ENCODE measurements around the gene UNC45B. TPM values are rescaled to one million over a fixed set of nuclear protein-coding genes. Genes with fewer than 3 reads are reported as not detected.

The UNC45B gene
- polyA plus RNA-seq, 1 of the 3 experiments (the other 2 are of a cell fraction): not detected

DNA sequence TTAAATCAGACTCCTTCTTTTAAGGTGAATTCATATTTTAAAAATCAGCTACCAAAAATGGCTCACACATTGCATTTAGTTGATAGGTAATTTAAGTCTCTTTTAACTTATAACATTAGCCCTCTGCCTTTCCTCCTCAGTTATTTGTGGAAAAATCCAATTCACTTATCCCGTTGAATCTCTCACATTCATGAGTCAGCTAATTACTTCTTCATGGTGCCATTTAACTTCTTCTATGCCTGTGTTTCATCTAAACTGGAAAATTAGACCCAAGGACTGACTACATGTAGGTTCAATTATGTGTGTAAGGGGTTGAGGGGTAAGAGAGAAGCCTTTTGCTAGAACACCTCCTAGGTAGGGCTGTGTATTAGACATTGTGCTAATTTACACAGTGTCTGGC, 76.8 kb downstream of the UNC45B start:
- H3K79me2 ChIP-seq (ENCODE audit: insufficient read depth): no peaks in the 10 kb centered on the region
- H3K36me3 ChIP-seq (replicated peaks in 1 of 2; ENCODE audit: control insufficient read depth in 1 of 2, insufficient read depth in 2 of 2, low read length in 1 of 2): no peaks in the 10 kb centered on the region
- H3K27me3 ChIP-seq (ENCODE audit: insufficient read depth): peaks cover 45% of the 10 kb centered on the region
- H3K4me1 ChIP-seq (ENCODE audit: control insufficient read depth in 1 of 2, insufficient read depth in 2 of 2, low read depth in 1 of 2, low read length in 1 of 2): no peaks in the 10 kb centered on the region
- 6% methylated on average over 1 of the region's 1 CpG for WGBS (ENCODE audit: low lambda C conversion rate)
- H3K4me3 ChIP-seq (ENCODE audit: low read depth in 2 of 2, low read length in 1 of 2): no peak overlapping the region
- ChIA-PET POLR2A (no interaction called here), CTCF (no interaction called here)
- H3K27ac ChIP-seq (ENCODE audit: low read depth in 2 of 2, low read length in 1 of 2): no peak overlapping the region
- no peaks in the 10 kb centered on the region for H4K20me1 ChIP-seq (ENCODE audit: insufficient read depth)
- H2AFZ ChIP-seq (ENCODE audit: low read depth): no peak overlapping the region
- no peaks in the 10 kb centered on the region for H3F3A ChIP-seq (replicated peaks; ENCODE audit: insufficient read depth)
- no peak overlapping the region for H3K9ac ChIP-seq
- no peak overlapping the region for H3K4me2 ChIP-seq
- no peaks in the 10 kb centered on the region for H3K9me2 ChIP-seq
- no peak for DNase-seq
- H3K9me3 ChIP-seq: no peaks in the 10 kb centered on the region
- TF ChIP-seq FOSL2 (IDR thresholded peaks at IDR 0.05; ENCODE audit: borderline replicate concordance, low read depth): no peak
- TF ChIP-seq RAD21 (IDR thresholded peaks at IDR 0.05; ENCODE audit: low read length): no peak
- no peak for TF ChIP-seq ELF1 (IDR thresholded peaks at IDR 0.05)
- TF ChIP-seq MEF2A (IDR thresholded peaks at IDR 0.05; ENCODE audit: borderline replicate concordance, low read depth): no peak
- TF ChIP-seq, protein P1, sequence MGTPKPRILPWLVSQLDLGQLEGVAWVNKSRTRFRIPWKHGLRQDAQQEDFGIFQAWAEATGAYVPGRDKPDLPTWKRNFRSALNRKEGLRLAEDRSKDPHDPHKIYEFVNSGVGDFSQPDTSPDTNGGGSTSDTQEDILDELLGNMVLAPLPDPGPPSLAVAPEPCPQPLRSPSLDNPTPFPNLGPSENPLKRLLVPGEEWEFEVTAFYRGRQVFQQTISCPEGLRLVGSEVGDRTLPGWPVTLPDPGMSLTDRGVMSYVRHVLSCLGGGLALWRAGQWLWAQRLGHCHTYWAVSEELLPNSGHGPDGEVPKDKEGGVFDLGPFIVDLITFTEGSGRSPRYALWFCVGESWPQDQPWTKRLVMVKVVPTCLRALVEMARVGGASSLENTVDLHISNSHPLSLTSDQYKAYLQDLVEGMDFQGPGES (IDR thresholded peaks at IDR 0.05; ENCODE audit: low read depth, low read length): no peak
- TF ChIP-seq POLR2AphosphoS5 (IDR thresholded peaks at IDR 0.05; ENCODE audit: low read depth, low read length): no peak
- TF ChIP-seq TAF1 (IDR thresholded peaks at IDR 0.05; ENCODE audit: borderline replicate concordance, low read depth, low read length): no peak
- TF ChIP-seq, protein P2, sequence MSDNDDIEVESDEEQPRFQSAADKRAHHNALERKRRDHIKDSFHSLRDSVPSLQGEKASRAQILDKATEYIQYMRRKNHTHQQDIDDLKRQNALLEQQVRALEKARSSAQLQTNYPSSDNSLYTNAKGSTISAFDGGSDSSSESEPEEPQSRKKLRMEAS (IDR thresholded peaks at IDR 0.05; ENCODE audit: low read depth): no peak
- TF ChIP-seq EP300 (IDR thresholded peaks at IDR 0.05; ENCODE audit: borderline replicate concordance in 1 of 2, low read depth in 1 of 2, low read length in 1 of 2): no peak
- no peak for TF ChIP-seq FOXM1 (IDR thresholded peaks at IDR 0.05; ENCODE audit: low read depth)
- no peak for TF ChIP-seq CHD2 (IDR thresholded peaks at IDR 0.05; ENCODE audit: low read length, partially characterized antibody)
- TF ChIP-seq SIN3A (IDR thresholded peaks at IDR 0.05; ENCODE audit: borderline replicate concordance, low read depth, low read length): no peak

- no peak for DNase-seq
- peaks cover 33% of the 10 kb centered on the region; the same call in 1 of the 2 replicates for H3K27me3 ChIP-seq (ENCODE audit: insufficient read depth)
- no peak overlapping the region for H3K4me3 ChIP-seq (ENCODE audit: low read depth in 2 of 2, low read length in 1 of 2)
- no peak overlapping the region for H3K27ac ChIP-seq (ENCODE audit: low read depth in 2 of 2, low read length in 1 of 2)
- no peaks in the 10 kb centered on the region for H3K4me1 ChIP-seq (ENCODE audit: control insufficient read depth in 1 of 2, insufficient read depth in 2 of 2, low read depth in 1 of 2, low read length in 1 of 2)
- CTCF ChIA-PET: no interaction called here
- H3F3A ChIP-seq (replicated peaks; ENCODE audit: insufficient read depth): no peaks in the 10 kb centered on the region
- H3K9ac ChIP-seq: no peak overlapping the region
- H4K20me1 ChIP-seq (ENCODE audit: insufficient read depth): no peaks in the 10 kb centered on the region
- 19% methylated on average over 2 of the region's 2 CpGs for WGBS (ENCODE audit: low lambda C conversion rate)
- POLR2A ChIA-PET: no interaction called here
- H3K9me3 ChIP-seq: no peaks in the 10 kb centered on the region
- H3K9me2 ChIP-seq: no peaks in the 10 kb centered on the region
- H3K36me3 ChIP-seq (replicated peaks in 1 of 2; ENCODE audit: control insufficient read depth in 1 of 2, insufficient read depth in 2 of 2, low read length in 1 of 2): no peaks in the 10 kb centered on the region
- H2AFZ ChIP-seq (ENCODE audit: low read depth): no peak overlapping the region
- H3K4me2 ChIP-seq: no peak overlapping the region
- H3K79me2 ChIP-seq (ENCODE audit: insufficient read depth): no peaks in the 10 kb centered on the region
- TF ChIP-seq RXRA (IDR thresholded peaks at IDR 0.05; ENCODE audit: borderline replicate concordance, low read depth): no peak
- TF ChIP-seq, protein P3, sequence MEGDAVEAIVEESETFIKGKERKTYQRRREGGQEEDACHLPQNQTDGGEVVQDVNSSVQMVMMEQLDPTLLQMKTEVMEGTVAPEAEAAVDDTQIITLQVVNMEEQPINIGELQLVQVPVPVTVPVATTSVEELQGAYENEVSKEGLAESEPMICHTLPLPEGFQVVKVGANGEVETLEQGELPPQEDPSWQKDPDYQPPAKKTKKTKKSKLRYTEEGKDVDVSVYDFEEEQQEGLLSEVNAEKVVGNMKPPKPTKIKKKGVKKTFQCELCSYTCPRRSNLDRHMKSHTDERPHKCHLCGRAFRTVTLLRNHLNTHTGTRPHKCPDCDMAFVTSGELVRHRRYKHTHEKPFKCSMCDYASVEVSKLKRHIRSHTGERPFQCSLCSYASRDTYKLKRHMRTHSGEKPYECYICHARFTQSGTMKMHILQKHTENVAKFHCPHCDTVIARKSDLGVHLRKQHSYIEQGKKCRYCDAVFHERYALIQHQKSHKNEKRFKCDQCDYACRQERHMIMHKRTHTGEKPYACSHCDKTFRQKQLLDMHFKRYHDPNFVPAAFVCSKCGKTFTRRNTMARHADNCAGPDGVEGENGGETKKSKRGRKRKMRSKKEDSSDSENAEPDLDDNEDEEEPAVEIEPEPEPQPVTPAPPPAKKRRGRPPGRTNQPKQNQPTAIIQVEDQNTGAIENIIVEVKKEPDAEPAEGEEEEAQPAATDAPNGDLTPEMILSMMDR (IDR thresholded peaks at IDR 0.05): no peak
- TF ChIP-seq GABPA (IDR thresholded peaks at IDR 0.05; ENCODE audit: low read depth): no peak
- no peak for TF ChIP-seq JUND (IDR thresholded peaks at IDR 0.05)
- no peak for TF ChIP-seq ZBTB33 (IDR thresholded peaks at IDR 0.05; ENCODE audit: borderline replicate concordance, low read depth)
- no peak for TF ChIP-seq TEAD4 (IDR thresholded peaks at IDR 0.05; ENCODE audit: borderline replicate concordance, insufficient read depth)
- TF ChIP-seq CHD2 (IDR thresholded peaks at IDR 0.05; ENCODE audit: low read length, partially characterized antibody): no peak
- TF ChIP-seq, protein P4, sequence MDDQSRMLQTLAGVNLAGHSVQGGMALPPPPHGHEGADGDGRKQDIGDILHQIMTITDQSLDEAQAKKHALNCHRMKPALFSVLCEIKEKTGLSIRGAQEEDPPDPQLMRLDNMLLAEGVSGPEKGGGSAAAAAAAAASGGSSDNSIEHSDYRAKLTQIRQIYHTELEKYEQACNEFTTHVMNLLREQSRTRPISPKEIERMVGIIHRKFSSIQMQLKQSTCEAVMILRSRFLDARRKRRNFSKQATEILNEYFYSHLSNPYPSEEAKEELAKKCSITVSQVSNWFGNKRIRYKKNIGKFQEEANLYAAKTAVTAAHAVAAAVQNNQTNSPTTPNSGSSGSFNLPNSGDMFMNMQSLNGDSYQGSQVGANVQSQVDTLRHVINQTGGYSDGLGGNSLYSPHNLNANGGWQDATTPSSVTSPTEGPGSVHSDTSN (IDR thresholded peaks at IDR 0.05): no peak
- TF ChIP-seq, protein P5, sequence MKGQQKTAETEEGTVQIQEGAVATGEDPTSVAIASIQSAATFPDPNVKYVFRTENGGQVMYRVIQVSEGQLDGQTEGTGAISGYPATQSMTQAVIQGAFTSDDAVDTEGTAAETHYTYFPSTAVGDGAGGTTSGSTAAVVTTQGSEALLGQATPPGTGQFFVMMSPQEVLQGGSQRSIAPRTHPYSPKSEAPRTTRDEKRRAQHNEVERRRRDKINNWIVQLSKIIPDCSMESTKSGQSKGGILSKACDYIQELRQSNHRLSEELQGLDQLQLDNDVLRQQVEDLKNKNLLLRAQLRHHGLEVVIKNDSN (IDR thresholded peaks at IDR 0.05; ENCODE audit: borderline replicate concordance, low read depth): no peak
- no peak for TF ChIP-seq POLR2AphosphoS5 (IDR thresholded peaks at IDR 0.05; ENCODE audit: low read depth, low read length)
- TF ChIP-seq, protein P6, sequence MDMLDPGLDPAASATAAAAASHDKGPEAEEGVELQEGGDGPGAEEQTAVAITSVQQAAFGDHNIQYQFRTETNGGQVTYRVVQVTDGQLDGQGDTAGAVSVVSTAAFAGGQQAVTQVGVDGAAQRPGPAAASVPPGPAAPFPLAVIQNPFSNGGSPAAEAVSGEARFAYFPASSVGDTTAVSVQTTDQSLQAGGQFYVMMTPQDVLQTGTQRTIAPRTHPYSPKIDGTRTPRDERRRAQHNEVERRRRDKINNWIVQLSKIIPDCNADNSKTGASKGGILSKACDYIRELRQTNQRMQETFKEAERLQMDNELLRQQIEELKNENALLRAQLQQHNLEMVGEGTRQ (IDR thresholded peaks at IDR 0.05; ENCODE audit: borderline replicate concordance, low read depth, low read length): no peak
- TF ChIP-seq TCF12 (IDR thresholded peaks at IDR 0.05): no peak
Observed at GRCh38 chr17:35227546-35227945, 79.9 kb downstream of the UNC45B start.
